Measurements from ENCODE around the gene MAPK10.

Gene MAPK10

GRCh38 chr4:86218746-86219473 lies 140.9 kb downstream of the MAPK10 start:
- no peak for DNase-seq (ENCODE audit: extremely low spot score)
- ChIA-PET CTCF (no interaction called here), POLR2A (no interaction called here)
- TF ChIP-seq FOXK2 (IDR thresholded peaks at IDR 0.05) (no peak), ARNT (IDR thresholded peaks at IDR 0.05) (no peak), NFRKB (IDR thresholded peaks at IDR 0.05) (no peak), ELF4 (IDR thresholded peaks at IDR 0.05) (no peak), L3MBTL2 (conservative IDR thresholded peaks at IDR 0.05) (no peak), FOXM1 (IDR thresholded peaks at IDR 0.05; ENCODE audit: borderline replicate concordance) (no peak), LEF1 (IDR thresholded peaks at IDR 0.05; ENCODE audit: borderline replicate concordance) (no peak), SP1 (IDR thresholded peaks at IDR 0.05) (no peak), BHLHE40 (IDR thresholded peaks at IDR 0.05; ENCODE audit: borderline replicate concordance) (no peak), TARDBP (IDR thresholded peaks at IDR 0.05) (no peak), CTBP1 (IDR thresholded peaks at IDR 0.05; ENCODE audit: borderline replicate concordance) (no peak), ZNF384 (IDR thresholded peaks at IDR 0.05) (no peak), HDGF (IDR thresholded peaks at IDR 0.05; ENCODE audit: borderline replicate concordance) (no peak), PKNOX1 (IDR thresholded peaks at IDR 0.05) (no peak), SUZ12 (IDR thresholded peaks at IDR 0.05) (no peak), FOXA1 (IDR thresholded peaks at IDR 0.05) (no peak)

DNA sequence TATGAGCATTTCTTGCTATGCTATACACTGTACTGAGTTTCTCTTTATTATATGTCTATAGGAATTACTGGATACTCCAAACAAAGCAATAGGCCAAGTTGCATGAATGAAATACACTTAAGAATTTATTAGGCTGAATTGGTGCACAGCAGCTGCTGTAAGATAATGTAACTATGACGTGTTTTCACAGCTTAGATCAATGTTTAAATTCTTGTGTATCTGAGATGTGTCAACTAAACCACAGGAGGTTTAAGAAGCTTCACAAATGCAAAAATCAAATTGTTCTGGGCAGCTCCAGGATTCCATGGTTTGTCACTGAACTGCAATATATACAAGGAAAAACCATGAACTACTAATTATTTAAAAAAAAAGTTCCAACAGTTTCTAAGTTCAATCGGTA lies 156.7 kb downstream of the MAPK10 start:
- TF ChIP-seq HDGF (IDR thresholded peaks at IDR 0.05; ENCODE audit: borderline replicate concordance), result no peak
- TF ChIP-seq FOXK2 (IDR thresholded peaks at IDR 0.05), result no peak
- no peak for TF ChIP-seq L3MBTL2 (conservative IDR thresholded peaks at IDR 0.05)
- TF ChIP-seq ARNT (IDR thresholded peaks at IDR 0.05), result no peak
- no peak for TF ChIP-seq LEF1 (IDR thresholded peaks at IDR 0.05; ENCODE audit: borderline replicate concordance)
- TF ChIP-seq ZNF384 (IDR thresholded peaks at IDR 0.05), result no peak
- TF ChIP-seq FOXM1 (IDR thresholded peaks at IDR 0.05; ENCODE audit: borderline replicate concordance), result no peak
- no peak for TF ChIP-seq TARDBP (IDR thresholded peaks at IDR 0.05)
- no peak for TF ChIP-seq SUZ12 (IDR thresholded peaks at IDR 0.05)
- no peak for TF ChIP-seq SP1 (IDR thresholded peaks at IDR 0.05)
- TF ChIP-seq CTBP1 (IDR thresholded peaks at IDR 0.05; ENCODE audit: borderline replicate concordance), result no peak
- TF ChIP-seq FOXA1 (IDR thresholded peaks at IDR 0.05), result no peak
- TF ChIP-seq BHLHE40 (IDR thresholded peaks at IDR 0.05; ENCODE audit: borderline replicate concordance), result no peak
- TF ChIP-seq ELF4 (IDR thresholded peaks at IDR 0.05), result no peak
- TF ChIP-seq NFRKB (IDR thresholded peaks at IDR 0.05), result no peak
- no peak for TF ChIP-seq PKNOX1 (IDR thresholded peaks at IDR 0.05)
- POLR2A ChIA-PET, result no interaction called here
- CTCF ChIA-PET, result no interaction called here
- no peak for DNase-seq (ENCODE audit: extremely low spot score)

GRCh38 chr4:86185659-86186058 lies 174.2 kb downstream of the MAPK10 start:
- CTCF ChIA-PET, result no interaction called here
- TF ChIP-seq SUZ12 (IDR thresholded peaks at IDR 0.05), result no peak
- no peak for TF ChIP-seq L3MBTL2 (conservative IDR thresholded peaks at IDR 0.05)
- no peak for TF ChIP-seq LEF1 (IDR thresholded peaks at IDR 0.05; ENCODE audit: borderline replicate concordance)
- no peak for TF ChIP-seq ZNF384 (IDR thresholded peaks at IDR 0.05)
- TF ChIP-seq BHLHE40 (IDR thresholded peaks at IDR 0.05; ENCODE audit: borderline replicate concordance), result no peak
- TF ChIP-seq CTBP1 (IDR thresholded peaks at IDR 0.05; ENCODE audit: borderline replicate concordance), result no peak
- POLR2A ChIA-PET, result no interaction called here
- no peak for DNase-seq (ENCODE audit: extremely low spot score)

DNA sequence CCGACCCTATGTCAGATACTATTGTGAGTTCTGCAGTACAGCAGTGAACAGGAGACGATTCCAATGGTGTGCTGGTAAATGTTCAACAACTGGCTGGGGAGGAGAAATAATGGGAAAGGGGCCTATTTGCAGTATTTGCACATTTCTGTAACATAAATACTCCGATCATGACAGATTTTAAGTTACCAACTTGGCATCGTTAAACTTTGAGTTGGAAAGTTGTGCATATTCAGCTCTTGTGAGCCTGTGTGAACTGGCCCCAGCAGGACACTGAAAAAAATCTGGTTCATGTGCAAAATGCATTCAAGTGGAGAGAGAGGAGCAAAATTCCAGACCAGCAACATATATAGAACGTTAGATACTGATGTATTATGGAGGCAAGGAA lies 175.0 kb downstream of the MAPK10 start:
- DNase-seq (ENCODE audit: extremely low spot score), result no peak
- POLR2A ChIA-PET, result no interaction called here
- CTCF ChIA-PET, result no interaction called here
- no peak for TF ChIP-seq ELF4 (IDR thresholded peaks at IDR 0.05)
- TF ChIP-seq ZNF384 (IDR thresholded peaks at IDR 0.05), result no peak
- TF ChIP-seq FOXA1 (IDR thresholded peaks at IDR 0.05), result no peak
- no peak for TF ChIP-seq FOXM1 (IDR thresholded peaks at IDR 0.05; ENCODE audit: borderline replicate concordance)
- no peak for TF ChIP-seq PKNOX1 (IDR thresholded peaks at IDR 0.05)
- TF ChIP-seq HDGF (IDR thresholded peaks at IDR 0.05; ENCODE audit: borderline replicate concordance), result no peak
- TF ChIP-seq ARNT (IDR thresholded peaks at IDR 0.05), result no peak
- no peak for TF ChIP-seq L3MBTL2 (conservative IDR thresholded peaks at IDR 0.05)
- TF ChIP-seq TARDBP (IDR thresholded peaks at IDR 0.05), result no peak
- no peak for TF ChIP-seq BHLHE40 (IDR thresholded peaks at IDR 0.05; ENCODE audit: borderline replicate concordance)

- TF ChIP-seq NFRKB (IDR thresholded peaks at IDR 0.05) (no peak), PKNOX1 (IDR thresholded peaks at IDR 0.05) (no peak), LEF1 (IDR thresholded peaks at IDR 0.05; ENCODE audit: borderline replicate concordance) (no peak)
- ChIA-PET POLR2A (no interaction called here), CTCF (no interaction called here)
- DNase-seq (ENCODE audit: extremely low spot score), result no peak
Measured at GRCh38 chr4:86184216-86184900, 175.5 kb downstream of the MAPK10 start.
